Naive thymus-derived CD8-positive, alpha-beta T cell (primary cell): ENCODE results near the gene AOPEP. TPM values are rescaled to one million over a fixed set of nuclear protein-coding genes. Genes with fewer than 3 reads are reported as not detected.

ENCODE experiments used
- ATAC-seq, 2 donors: fragments of 150-1000 bp; cut with Tn5 transposase in 1 of 2; sonication (Bioruptor Pico), chemical (Tn5 transposase) in 1 of 2; 1 replicate in 1 of 2; 2 replicates in 1 of 2; pipeline ENCODE4 v1.10.0; 2021; ENCODE audit warnings: mild to moderate bottlenecking in 2 of 2, moderate library complexity in 2 of 2
- POLR2A ChIA-PET: fragments of 350-600 bp; sonication (Branson Sonifier 250); formaldehyde crosslinking; loops from one replicate; lab custom pipeline; 2021; ENCODE audit warnings: antibody characterized with exemption; lab: Charles Lee
- DNase-seq, 10 donors: peaks; one replicate each; pipeline versions ENCODE4 v3.0.0 to v3.0.0-alpha.2; 2020 to 2022
- H3K27ac Mint-ChIP-seq, 10 donors: one replicate each; pipeline ENCODE4 v1.8.0; 2020 to 2022; ENCODE audit warnings: mild to moderate bottlenecking in 10 of 10, mixed read lengths in 10 of 10, moderate library complexity in 4 of 10, inconsistent platforms in 1 of 10
- H3K27me3 Mint-ChIP-seq, 5 donors: one replicate each; pipeline ENCODE4 v1.8.0; 2021 to 2022; ENCODE audit warnings: mixed read lengths in 5 of 5
- H3K36me3 Mint-ChIP-seq, 3 donors: one replicate each; pipeline ENCODE4 v1.8.0; 2020 to 2022; ENCODE audit warnings: mixed read lengths in 3 of 3, mild to moderate bottlenecking in 2 of 3, inconsistent platforms in 1 of 3
- H3K4me1 Mint-ChIP-seq, 4 donors: one replicate each; pipeline ENCODE4 v1.8.0; 2021 to 2022; ENCODE audit warnings: mixed read lengths in 4 of 4
- H3K4me3 Mint-ChIP-seq, 10 donors: one replicate each; pipeline ENCODE4 v1.8.0; 2020 to 2022; ENCODE audit warnings: mild to moderate bottlenecking in 10 of 10, mixed read lengths in 10 of 10, moderate library complexity in 6 of 10, inconsistent platforms in 1 of 10
- H3K9me3 Mint-ChIP-seq, 9 donors: one replicate each; pipeline ENCODE4 v1.8.0; 2020 to 2022; ENCODE audit warnings: mixed read lengths in 9 of 9, mild to moderate bottlenecking in 3 of 9, inconsistent platforms in 1 of 9, moderate library complexity in 1 of 9
- polyA plus RNA-seq, 3 donors: library from polyadenylated mRNA; unstranded; fragments of 300-500 nt; fragmentation: Illumina TruSeq; gene quantifications; one replicate each; pipeline ENCODE4 v1.2.3, GENCODE V29; 2021
- total RNA-seq, 8 experiments: library from RNA in 2 of 8; stranded (reverse) in 2 of 8; gene quantifications; one replicate each; pipeline ENCODE4 v1.2.3 and lab custom pipeline; 2021 to 2026

The AOPEP gene
- total and polyA plus RNA-seq, 5 experiments from 2014 or later = 4.3 to 10.8 (median 7.4) TPM

- peaks cover 0 to 2% (median 0%) of the 10 kb centered on the region in 4 donors for H3K4me1 Mint-ChIP-seq
- peaks cover 2 to 15% (median 4%) of the 10 kb centered on the region in 3 donors for H3K36me3 Mint-ChIP-seq
- no peaks in the 10 kb centered on the region for H3K9me3 Mint-ChIP-seq
- DNase-seq (peak in 1 of 10 donors; percentile 14), ATAC-seq (no peak)
- H3K27ac Mint-ChIP-seq = peak overlapping the region in 1 of 10 donors; percentile 67
- POLR2A ChIA-PET = no interaction called here
- no peak overlapping the region for H3K4me3 Mint-ChIP-seq
- no peaks in the 10 kb centered on the region for H3K27me3 Mint-ChIP-seq
These were observed 374.8 kb downstream of the AOPEP start for GRCh38 chr9:95101326-95101725.

DNA sequence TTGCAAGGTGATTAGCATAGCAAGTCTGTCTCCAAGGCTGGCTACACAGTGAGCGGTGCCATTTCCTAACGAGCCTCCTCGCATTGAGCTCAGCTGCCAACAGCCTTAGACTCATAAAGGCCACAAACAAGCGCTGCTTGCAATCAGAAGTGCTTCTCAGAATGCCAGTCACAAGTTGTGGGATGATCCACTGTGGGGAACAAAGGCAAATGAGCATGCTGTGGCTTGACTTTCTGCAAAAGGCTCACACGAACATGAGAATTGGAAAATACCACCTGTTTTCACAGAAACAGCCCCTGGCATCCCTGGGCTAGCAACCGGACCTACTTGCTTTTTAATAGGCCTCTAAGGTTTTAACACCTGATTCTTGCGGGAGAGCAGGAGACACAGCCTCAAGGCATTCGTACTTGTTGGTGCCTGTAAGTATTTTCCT is 375.5 kb downstream of the AOPEP start:
- H3K27me3 Mint-ChIP-seq = no peaks in the 10 kb centered on the region
- no peak for ATAC-seq
- H3K36me3 Mint-ChIP-seq = peaks cover 2 to 19% (median 4%) of the 10 kb centered on the region in 3 donors

DNA sequence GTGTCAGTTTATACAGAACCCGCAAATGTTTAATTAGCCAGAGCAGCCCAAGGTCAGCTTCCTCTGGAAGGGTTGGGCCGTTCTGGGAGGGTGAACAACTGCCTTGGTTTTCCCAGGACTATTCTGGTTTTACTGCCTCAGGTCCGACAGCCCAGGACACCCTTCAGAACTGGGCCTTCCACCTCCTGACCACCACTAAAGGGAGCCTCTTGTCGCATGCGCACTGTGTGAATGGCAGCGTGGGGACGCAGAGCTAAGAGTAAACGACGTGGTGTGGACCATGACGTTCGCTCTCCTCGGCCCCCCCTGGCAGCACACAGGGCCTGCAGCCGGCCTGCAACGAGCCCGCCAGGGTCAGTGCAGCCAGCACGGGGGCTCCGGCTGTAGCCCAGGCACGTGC is 376.1 kb downstream of the AOPEP start:
- no peaks in the 10 kb centered on the region for H3K27me3 Mint-ChIP-seq
- no peak overlapping the region for H3K27ac Mint-ChIP-seq
- POLR2A ChIA-PET = no interaction called here
- peaks cover 0 to 2% (median 0%) of the 10 kb centered on the region in 4 donors for H3K4me1 Mint-ChIP-seq
- H3K36me3 Mint-ChIP-seq = peaks cover 2 to 20% (median 4%) of the 10 kb centered on the region in 3 donors
- ATAC-seq (no peak), DNase-seq (peak in 1 of 10 donors; percentile 22)
- no peak overlapping the region for H3K4me3 Mint-ChIP-seq
- no peaks in the 10 kb centered on the region for H3K9me3 Mint-ChIP-seq

More for the DNA sequence above, 375.5 kb downstream of the AOPEP start:
- peak in 1 of 10 donors; percentile 2 for DNase-seq
- H3K27ac Mint-ChIP-seq = no peak overlapping the region
- POLR2A ChIA-PET = no interaction called here
- H3K4me3 Mint-ChIP-seq = no peak overlapping the region
- peaks cover 0 to 2% (median 0%) of the 10 kb centered on the region in 4 donors for H3K4me1 Mint-ChIP-seq
- no peaks in the 10 kb centered on the region for H3K9me3 Mint-ChIP-seq

DNA sequence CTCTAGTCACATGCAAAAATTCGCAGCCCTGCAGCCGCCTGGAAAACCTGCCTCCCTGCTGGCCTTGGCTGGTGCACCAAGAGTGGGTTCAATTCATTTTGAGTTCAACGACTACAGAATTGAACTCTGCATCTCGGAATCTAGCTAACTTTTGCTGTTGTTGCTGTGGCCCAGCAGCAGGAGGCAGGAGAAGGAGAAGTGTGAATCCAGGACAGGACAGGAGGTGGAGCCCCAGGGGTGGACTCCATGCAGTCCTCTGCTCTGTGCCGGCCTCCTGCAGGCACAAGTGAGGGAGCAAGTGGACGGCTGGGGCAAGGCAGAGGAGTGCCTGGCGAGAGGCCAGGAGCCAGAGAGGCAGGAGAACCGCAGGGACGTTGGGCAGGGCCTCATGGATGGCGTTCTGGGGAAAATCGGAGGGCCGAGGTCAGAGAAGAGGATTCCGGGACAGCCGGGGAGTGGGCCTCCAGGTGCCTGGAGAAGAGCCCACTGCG is 376.8 kb downstream of the AOPEP start:
- Mint-ChIP-seq H3K4me3 (no peak overlapping the region), H3K9me3 (no peaks in the 10 kb centered on the region), H3K36me3 (peaks cover 2 to 20% (median 4%) of the 10 kb centered on the region in 3 donors), H3K27ac (peak overlapping the region in 1 of 10 donors; percentile 71), H3K4me1 (peaks cover 0 to 2% (median 0%) of the 10 kb centered on the region in 4 donors), H3K27me3 (no peaks in the 10 kb centered on the region)
- POLR2A ChIA-PET = no interaction called here
- no peak for ATAC-seq
- peak in 1 of 10 donors; percentile 30 for DNase-seq

DNA sequence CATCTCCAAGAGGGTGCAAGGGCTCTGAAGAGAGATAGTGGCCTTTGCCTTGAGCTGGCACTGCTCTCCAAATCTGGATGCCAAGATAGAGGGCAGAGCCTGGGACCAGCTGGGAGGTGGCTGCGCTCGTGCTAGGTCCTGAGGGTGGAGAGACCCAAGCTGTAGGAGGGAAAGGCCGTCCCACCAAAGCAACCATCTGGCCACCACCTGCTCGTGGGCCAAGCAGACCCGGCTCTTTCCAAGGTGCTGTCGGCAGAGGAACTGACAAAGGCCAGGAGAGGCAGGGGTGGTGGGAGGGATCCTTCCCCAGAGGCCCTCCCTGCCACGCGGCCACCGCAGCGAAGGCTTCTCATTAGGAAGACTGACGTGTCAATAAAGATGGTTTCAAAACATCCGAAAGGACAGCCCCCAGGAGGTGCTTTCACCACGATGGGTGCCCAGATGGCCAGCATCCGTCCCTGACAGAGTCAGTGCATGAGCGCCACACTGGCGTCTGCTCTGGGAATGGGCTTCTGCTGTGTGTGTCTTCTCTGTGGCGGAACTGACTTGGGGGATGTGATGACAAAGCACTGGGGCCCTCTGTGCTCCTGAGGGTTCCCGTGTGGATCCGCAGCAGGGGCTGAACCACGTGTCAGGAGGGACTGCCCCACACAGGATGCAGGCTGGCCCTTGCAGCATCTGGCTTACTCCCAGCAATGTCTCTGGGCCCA is 377.5 kb downstream of the AOPEP start:
- ATAC-seq (no peak), DNase-seq (no peak)
- no peaks in the 10 kb centered on the region for H3K9me3 Mint-ChIP-seq
- peaks cover 2 to 20% (median 4%) of the 10 kb centered on the region in 3 donors for H3K36me3 Mint-ChIP-seq
- POLR2A ChIA-PET = no interaction called here
- peaks cover 0 to 2% (median 0%) of the 10 kb centered on the region in 4 donors for H3K4me1 Mint-ChIP-seq
- H3K4me3 Mint-ChIP-seq = no peak overlapping the region
- H3K27ac Mint-ChIP-seq = no peak overlapping the region
- H3K27me3 Mint-ChIP-seq = no peaks in the 10 kb centered on the region

DNA sequence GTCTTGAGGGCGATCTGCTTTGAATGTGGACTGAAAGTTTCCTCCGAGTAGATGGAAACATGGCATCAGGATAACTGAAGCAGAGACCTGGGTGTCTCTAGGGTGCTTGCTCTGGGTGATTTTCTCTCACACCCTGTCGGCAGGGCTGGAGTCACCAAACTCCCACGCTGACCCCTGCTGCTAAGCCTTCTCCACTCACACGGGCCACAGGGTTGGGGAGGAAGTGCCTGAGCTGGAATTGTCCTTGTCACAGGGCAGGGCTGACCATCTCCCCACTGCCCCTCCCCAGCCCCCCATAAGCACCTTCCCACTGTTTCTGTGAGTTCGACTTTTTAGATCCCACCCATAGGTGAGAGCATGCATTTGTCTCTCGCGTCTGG is 378.1 kb downstream of the AOPEP start:
- Mint-ChIP-seq H3K27me3 (no peaks in the 10 kb centered on the region), H3K9me3 (no peaks in the 10 kb centered on the region), H3K27ac (no peak overlapping the region), H3K36me3 (peaks cover 2 to 20% (median 4%) of the 10 kb centered on the region in 3 donors), H3K4me1 (peaks cover 0 to 2% (median 0%) of the 10 kb centered on the region in 4 donors), H3K4me3 (no peak overlapping the region)
- POLR2A ChIA-PET = no interaction called here
- ATAC-seq (no peak), DNase-seq (no peak)

DNA sequence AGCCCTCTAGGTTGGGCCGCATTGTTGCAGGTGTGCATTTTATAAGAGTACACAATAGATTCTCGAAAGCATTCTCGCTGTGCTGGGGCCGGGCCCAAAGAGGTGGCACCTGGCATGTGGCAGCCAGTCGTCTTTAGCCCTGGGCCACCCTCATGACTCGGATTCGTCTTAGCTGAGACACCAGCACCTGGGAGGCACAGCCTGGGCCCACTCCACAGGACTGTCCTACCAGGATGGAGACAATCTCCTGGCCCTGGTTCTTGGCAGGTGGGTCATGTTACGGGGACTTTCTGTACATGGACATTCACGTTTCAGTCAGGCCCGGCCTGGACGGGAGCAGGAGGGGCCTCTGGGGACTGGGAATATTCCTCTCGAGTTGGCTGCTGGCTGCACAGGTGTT is 378.5 kb downstream of the AOPEP start:
- DNase-seq (no peak), ATAC-seq (no peak)
- no peak overlapping the region for H3K4me3 Mint-ChIP-seq
- peaks cover 2 to 17% (median 4%) of the 10 kb centered on the region in 3 donors for H3K36me3 Mint-ChIP-seq
- no peaks in the 10 kb centered on the region for H3K9me3 Mint-ChIP-seq
- no peak overlapping the region for H3K27ac Mint-ChIP-seq
- peaks cover 0 to 2% (median 0%) of the 10 kb centered on the region in 4 donors for H3K4me1 Mint-ChIP-seq
- H3K27me3 Mint-ChIP-seq = no peaks in the 10 kb centered on the region
- POLR2A ChIA-PET = no interaction called here

- H3K27me3 Mint-ChIP-seq = no peaks in the 10 kb centered on the region
- no peak overlapping the region for H3K4me3 Mint-ChIP-seq
- peaks cover 0 to 2% (median 0%) of the 10 kb centered on the region in 4 donors for H3K4me1 Mint-ChIP-seq
- peaks cover 2 to 15% (median 4%) of the 10 kb centered on the region in 3 donors for H3K36me3 Mint-ChIP-seq
- POLR2A ChIA-PET = no interaction called here
- no peak overlapping the region for H3K27ac Mint-ChIP-seq
- DNase-seq (no peak), ATAC-seq (no peak)
- no peaks in the 10 kb centered on the region for H3K9me3 Mint-ChIP-seq
These were observed 379.2 kb downstream of the AOPEP start for GRCh38 chr9:95105519-95106287.

DNA sequence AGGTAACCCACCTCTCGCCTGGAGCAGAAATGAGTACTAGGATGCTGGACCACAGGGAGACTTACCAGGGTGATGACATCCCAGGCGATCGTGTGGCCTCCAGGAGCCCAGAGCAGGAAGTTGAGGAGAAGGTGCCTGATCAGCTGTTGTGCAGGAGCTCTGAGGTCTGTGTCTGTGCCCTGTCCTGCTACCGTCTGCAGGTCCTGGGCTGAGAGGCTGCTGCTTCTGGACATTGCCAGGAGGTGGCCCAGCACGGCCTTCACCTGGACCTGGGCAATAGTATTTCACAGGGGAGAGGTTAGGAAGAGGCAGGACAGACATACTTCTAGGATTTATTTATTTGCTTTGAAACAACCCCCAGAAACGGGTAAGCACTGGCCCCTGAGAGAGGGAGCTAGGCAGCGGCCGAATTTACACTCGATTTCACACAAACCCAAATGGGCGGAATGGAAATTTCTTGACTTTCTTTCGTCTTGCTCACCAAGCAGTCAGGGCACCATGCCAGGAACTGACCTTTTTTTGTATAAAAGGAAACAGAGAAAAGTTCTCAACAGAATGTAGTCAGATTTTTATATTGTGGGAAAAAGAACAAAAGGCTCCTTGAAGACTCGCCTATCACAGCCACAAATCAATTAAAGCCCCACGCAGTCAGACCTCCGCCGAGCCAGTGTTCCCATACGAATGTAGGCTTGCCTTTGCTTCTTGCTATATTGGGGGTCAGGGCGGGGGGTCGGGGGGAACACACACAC is 380.7 kb downstream of the AOPEP start:
- Mint-ChIP-seq H3K9me3 (no peaks in the 10 kb centered on the region), H3K4me1 (peaks cover 0 to 2% (median 0%) of the 10 kb centered on the region in 4 donors), H3K27me3 (no peaks in the 10 kb centered on the region), H3K4me3 (no peak overlapping the region), H3K27ac (peak overlapping the region in 1 of 10 donors; percentile 59), H3K36me3 (peaks cover 2 to 12% (median 4%) of the 10 kb centered on the region in 3 donors)
- DNase-seq (no peak), ATAC-seq (no peak)
- POLR2A ChIA-PET = no interaction called here

GRCh38 chr9:95107976-95108375 is 381.5 kb downstream of the AOPEP start:
- ATAC-seq = no peak
- Mint-ChIP-seq H3K27me3 (no peaks in the 10 kb centered on the region), H3K36me3 (peaks cover 2 to 12% (median 4%) of the 10 kb centered on the region in 3 donors), H3K4me1 (peaks cover 0 to 2% (median 0%) of the 10 kb centered on the region in 4 donors), H3K9me3 (no peaks in the 10 kb centered on the region), H3K4me3 (no peak overlapping the region), H3K27ac (no peak overlapping the region)
- POLR2A ChIA-PET = no interaction called here
- DNase-seq = no peak

DNA sequence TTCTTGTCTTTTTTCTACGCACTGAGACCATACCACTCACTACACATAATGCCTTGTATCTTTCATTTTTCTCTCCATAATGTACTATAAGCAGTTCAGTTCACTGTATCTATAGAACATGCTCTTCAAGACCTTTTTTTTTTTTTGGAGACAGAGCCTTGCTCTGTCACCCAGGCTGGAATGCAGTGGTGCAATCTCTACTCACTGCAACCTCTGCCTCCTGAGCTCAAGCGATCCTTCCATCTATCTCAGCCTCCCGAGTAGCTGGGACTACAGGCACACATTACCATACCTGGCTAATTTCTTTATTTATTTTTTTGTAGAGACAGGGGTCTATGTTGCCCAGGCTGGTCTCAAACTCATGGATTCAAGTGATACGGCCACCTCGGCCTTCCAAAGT is 382.3 kb downstream of the AOPEP start:
- no peaks in the 10 kb centered on the region for H3K9me3 Mint-ChIP-seq
- peaks cover 0 to 2% (median 0%) of the 10 kb centered on the region in 4 donors for H3K4me1 Mint-ChIP-seq
- H3K36me3 Mint-ChIP-seq = peaks cover 2 to 14% (median 4%) of the 10 kb centered on the region in 3 donors
- no peak overlapping the region for H3K4me3 Mint-ChIP-seq
- no peaks in the 10 kb centered on the region for H3K27me3 Mint-ChIP-seq
- DNase-seq = no peak
- ATAC-seq = no peak
- peak overlapping the region in 1 of 10 donors; percentile 52 for H3K27ac Mint-ChIP-seq
- POLR2A ChIA-PET = interaction anchor here (0.5 kb wide), 1 partner anchor 481 kb away, joined by 4 read pairs; no protein-coding TSS in a partner anchor

- H3K9me3 Mint-ChIP-seq = no peaks in the 10 kb centered on the region
- POLR2A ChIA-PET = no interaction called here
- no peak for ATAC-seq
- no peak overlapping the region for H3K4me3 Mint-ChIP-seq
- peaks cover 0 to 2% (median 0%) of the 10 kb centered on the region in 4 donors for H3K4me1 Mint-ChIP-seq
- H3K36me3 Mint-ChIP-seq = peaks cover 2 to 20% (median 4%) of the 10 kb centered on the region in 3 donors
- no peak for DNase-seq
- H3K27ac Mint-ChIP-seq = peak overlapping the region in 1 of 10 donors; percentile 57
- no peaks in the 10 kb centered on the region for H3K27me3 Mint-ChIP-seq
These were observed 383.0 kb downstream of the AOPEP start for GRCh38 chr9:95109456-95109855.
